CD4-positive, CD25-positive, alpha-beta regulatory T cell (primary cell): ENCODE results near the gene PTBP3. TPM values are rescaled to one million over a fixed set of nuclear protein-coding genes. Genes with fewer than 3 reads are reported as not detected.

Experiments
- ATAC-seq, 2 donors: fragments of 150-1000 bp; cut with Tn5 transposase; one replicate each; pipeline ENCODE4 v1.10.0; 2021; ENCODE audit warnings: low read depth in 2 of 2, moderate number of reproducible peaks in 2 of 2, moderate library complexity in 1 of 2
- DNase-seq, 3 donors: peaks; one replicate each; pipeline versions ENCODE4 v3.0.0 to v3.0.0-alpha.2; 2012 to 2022; ENCODE audit warnings: mixed read lengths in 1 of 3
- H3K27ac ChIP-seq: one replicate; pipeline ENCODE4 v1.7.0; 2013; ENCODE audit warnings: mild to moderate bottlenecking, low read length; ENCODE audit not compliant: insufficient read depth, poor library complexity, severe bottlenecking
- H3K27me3 ChIP-seq: one replicate; pipeline ENCODE4 v1.7.0; 2013; ENCODE audit warnings: low read length; ENCODE audit not compliant: control insufficient read depth, insufficient read depth
- H3K36me3 ChIP-seq: one replicate; pipeline ENCODE4 v1.7.0; 2013; ENCODE audit warnings: mild to moderate bottlenecking, low read length, moderate library complexity; ENCODE audit not compliant: control insufficient read depth, insufficient read depth
- H3K4me1 ChIP-seq: 2 replicates; pipeline ENCODE4 v1.7.0; 2013; ENCODE audit warnings: mild to moderate bottlenecking, low read length; ENCODE audit not compliant: insufficient read depth, control insufficient read depth, poor library complexity, severe bottlenecking
- H3K4me3 ChIP-seq: one replicate; pipeline ENCODE4 v1.7.0; 2013; ENCODE audit warnings: low read depth, mild to moderate bottlenecking, low read length, moderate library complexity
- H3K9me3 ChIP-seq, 2 experiments: 1 replicate in 1 of 2; 2 replicates in 1 of 2; pipeline ENCODE4 v1.7.0; 2013; ENCODE audit warnings: low read length in 2 of 2, mild to moderate bottlenecking in 1 of 2, moderate library complexity in 1 of 2; ENCODE audit not compliant: control insufficient read depth in 2 of 2
- H3K27ac Mint-ChIP-seq, 3 donors: one replicate each; pipeline ENCODE4 v1.8.0; 2020 to 2022; ENCODE audit warnings: mild to moderate bottlenecking in 3 of 3, mixed read lengths in 3 of 3, moderate library complexity in 2 of 3
- H3K27me3 Mint-ChIP-seq: one replicate; pipeline ENCODE4 v1.8.0; 2022; ENCODE audit warnings: mild to moderate bottlenecking, mixed read lengths
- H3K36me3 Mint-ChIP-seq: one replicate; pipeline ENCODE4 v1.8.0; 2020; ENCODE audit warnings: mixed read lengths
- H3K4me1 Mint-ChIP-seq, 4 donors: one replicate each; pipeline ENCODE4 v1.8.0; 2020 to 2022; ENCODE audit warnings: mixed read lengths in 4 of 4, mild to moderate bottlenecking in 1 of 4
- H3K4me3 Mint-ChIP-seq, 4 donors: one replicate each; pipeline ENCODE4 v1.8.0; 2020 to 2022; ENCODE audit warnings: mild to moderate bottlenecking in 4 of 4, mixed read lengths in 4 of 4, moderate library complexity in 3 of 4
- H3K9me3 Mint-ChIP-seq, 7 donors: one replicate each; pipeline ENCODE4 v1.8.0; 2020 to 2022; ENCODE audit warnings: mixed read lengths in 7 of 7, mild to moderate bottlenecking in 3 of 7, moderate library complexity in 2 of 7
- polyA plus RNA-seq, 4 donors: library from polyadenylated mRNA; unstranded; fragments of 300-500 nt; fragmentation: Illumina TruSeq; gene quantifications; one replicate each; pipeline ENCODE4 v1.2.3, GENCODE V29; 2021
- total RNA-seq: library from RNA; stranded (reverse); gene quantifications from one replicate; pipeline ENCODE4 v1.2.3, GENCODE V29; 2022

Gene PTBP3
- total and polyA plus RNA-seq, 5 donors from 2014 or later, result 49.5 to 144 (median 53.3) TPM

DNA sequence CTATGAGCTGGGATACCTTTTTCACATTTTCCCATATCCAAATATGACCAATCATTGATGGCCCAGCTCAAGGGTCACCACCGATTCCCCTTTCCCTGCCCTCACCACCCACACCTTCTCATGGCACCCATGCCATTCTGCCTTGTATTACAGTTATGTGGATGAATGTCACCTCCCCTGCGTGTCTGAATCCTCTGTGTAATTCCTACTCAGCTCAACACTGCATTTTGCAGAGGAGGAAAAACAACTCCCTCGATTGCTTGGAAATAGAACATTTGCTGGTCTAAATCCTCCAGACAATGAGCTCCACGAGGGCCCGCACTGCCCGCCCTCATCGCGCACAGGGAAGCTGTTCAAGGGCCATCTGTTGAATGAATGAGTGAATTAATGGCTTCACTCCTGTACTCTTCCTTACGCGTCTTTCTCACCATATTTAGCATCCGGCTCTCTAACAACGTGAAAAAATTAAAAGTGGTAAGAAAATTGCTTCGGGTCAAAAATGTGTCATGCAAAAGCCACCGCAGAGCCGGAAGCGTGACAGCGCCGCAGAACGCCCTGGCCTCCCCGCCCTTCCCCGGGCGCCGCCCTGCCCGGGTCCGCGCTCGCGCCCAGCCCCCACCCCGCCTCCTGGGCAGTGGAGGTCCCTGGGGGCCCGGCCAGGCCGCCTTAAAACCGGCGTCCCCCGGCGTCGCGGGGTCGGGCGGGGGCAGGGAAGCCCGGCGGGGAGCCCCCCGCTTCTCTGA, 159.0 kb downstream of the PTBP3 start:
- Histone ChIP-seq H3K4me3 (peak overlapping the region; percentile 84), H3K4me1 (peaks cover 36% of the 10 kb centered on the region), H3K27me3 (no peaks in the 10 kb centered on the region), H3K9me3 (no peaks in the 10 kb centered on the region), H3K36me3 (no peaks in the 10 kb centered on the region), H3K27ac (peak overlapping the region; percentile 36)
- Mint-ChIP-seq H3K27me3 (peaks cover 15% of the 10 kb centered on the region), H3K36me3 (peaks cover 8% of the 10 kb centered on the region), H3K4me1 (peaks cover 26 to 69% (median 46%) of the 10 kb centered on the region in 4 donors), H3K4me3 (peak overlapping the region; percentile 82 to 95 (median 92)), H3K9me3 (peaks cover 0 to 1% (median 0%) of the 10 kb centered on the region in 7 donors), H3K27ac (peak overlapping the region; percentile 83 to 97 (median 97))
- peak; percentile 48 to 92 (median 73) for DNase-seq
- peak; percentile 64 to 76 for ATAC-seq

GRCh38 chr9:112173489-112174221, 159.8 kb downstream of the PTBP3 start:
- H3K27ac ChIP-seq, result no peak overlapping the region
- H3K9me3 ChIP-seq, result no peaks in the 10 kb centered on the region
- no peak for ATAC-seq
- Mint-ChIP-seq H3K4me1 (peaks cover 26 to 75% (median 53%) of the 10 kb centered on the region in 4 donors), H3K27ac (peak overlapping the region; percentile 84 to 97 (median 97)), H3K27me3 (peaks cover 15% of the 10 kb centered on the region), H3K36me3 (peaks cover 8% of the 10 kb centered on the region), H3K4me3 (peak overlapping the region; percentile 82 to 95 (median 92)), H3K9me3 (peaks cover 0 to 1% (median 0%) of the 10 kb centered on the region in 7 donors)
- DNase-seq, result no peak
- H3K27me3 ChIP-seq, result no peaks in the 10 kb centered on the region
- peaks cover 36% of the 10 kb centered on the region for H3K4me1 ChIP-seq
- H3K36me3 ChIP-seq, result no peaks in the 10 kb centered on the region
- H3K4me3 ChIP-seq, result peak overlapping the region; percentile 84

DNA sequence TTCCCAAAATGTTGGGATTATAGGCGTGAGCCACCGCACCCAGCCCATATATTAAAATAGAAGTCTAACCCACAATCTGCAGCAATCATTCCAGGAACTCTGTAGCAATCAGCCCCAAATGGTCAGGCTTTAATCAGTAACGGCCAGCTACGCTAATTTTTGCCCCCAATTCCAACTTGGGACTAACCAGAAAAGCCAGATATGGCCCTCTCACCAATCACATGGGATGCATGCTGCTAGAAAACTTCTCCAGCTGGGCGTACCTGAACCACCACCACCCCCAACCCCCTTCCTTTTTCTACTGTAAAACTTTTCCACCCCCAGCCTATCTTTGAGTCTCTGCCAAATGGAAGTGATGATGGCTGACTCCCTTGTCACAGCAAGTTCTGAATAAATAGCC, 162.5 kb downstream of the PTBP3 start:
- no peaks in the 10 kb centered on the region for H3K9me3 ChIP-seq
- peak overlapping the region in 2 of 4 donors; percentile 20 to 21 for H3K4me3 Mint-ChIP-seq
- peaks cover 15 to 65% (median 46%) of the 10 kb centered on the region in 4 donors for H3K4me1 Mint-ChIP-seq
- peaks cover 11% of the 10 kb centered on the region for H3K36me3 Mint-ChIP-seq
- H3K27ac ChIP-seq, result no peak overlapping the region
- no peaks in the 10 kb centered on the region for H3K36me3 ChIP-seq
- H3K27ac Mint-ChIP-seq, result no peak overlapping the region
- H3K4me1 ChIP-seq, result peaks cover 34% of the 10 kb centered on the region
- no peaks in the 10 kb centered on the region for H3K27me3 ChIP-seq
- no peak for DNase-seq
- ATAC-seq, result no peak
- no peak overlapping the region for H3K4me3 ChIP-seq
- H3K27me3 Mint-ChIP-seq, result peaks cover 11% of the 10 kb centered on the region
- H3K9me3 Mint-ChIP-seq, result peaks cover 0 to 1% (median 0%) of the 10 kb centered on the region in 7 donors

GRCh38 chr9:112170235-112170634, 163.2 kb downstream of the PTBP3 start:
- Mint-ChIP-seq H3K27ac (peak overlapping the region in 1 of 3 donors; percentile 56), H3K9me3 (peaks cover 0 to 1% (median 0%) of the 10 kb centered on the region in 7 donors), H3K36me3 (peaks cover 11% of the 10 kb centered on the region), H3K4me1 (peaks cover 14 to 63% (median 41%) of the 10 kb centered on the region in 4 donors), H3K27me3 (peaks cover 6% of the 10 kb centered on the region), H3K4me3 (peak overlapping the region in 1 of 4 donors; percentile 22)
- no peak for ATAC-seq
- Histone ChIP-seq H3K36me3 (no peaks in the 10 kb centered on the region), H3K4me1 (peaks cover 27% of the 10 kb centered on the region), H3K4me3 (no peak overlapping the region), H3K27me3 (no peaks in the 10 kb centered on the region), H3K9me3 (no peaks in the 10 kb centered on the region), H3K27ac (no peak overlapping the region)
- DNase-seq, result no peak

GRCh38 chr9:112169368-112169767, 164.1 kb downstream of the PTBP3 start:
- Mint-ChIP-seq H3K4me1 (peaks cover 13 to 60% (median 38%) of the 10 kb centered on the region in 4 donors), H3K9me3 (peaks cover 0 to under 1% (median 0%) of the 10 kb centered on the region in 7 donors), H3K36me3 (peaks cover 11% of the 10 kb centered on the region), H3K27me3 (peaks cover 4% of the 10 kb centered on the region), H3K4me3 (peak overlapping the region in 1 of 4 donors; percentile 16), H3K27ac (no peak overlapping the region)
- ATAC-seq (no peak), DNase-seq (no peak)
- no peaks in the 10 kb centered on the region for H3K36me3 ChIP-seq
- H3K27ac ChIP-seq, result no peak overlapping the region
- no peak overlapping the region for H3K4me3 ChIP-seq
- no peaks in the 10 kb centered on the region for H3K9me3 ChIP-seq
- no peaks in the 10 kb centered on the region for H3K27me3 ChIP-seq
- H3K4me1 ChIP-seq, result peaks cover 21% of the 10 kb centered on the region

DNA sequence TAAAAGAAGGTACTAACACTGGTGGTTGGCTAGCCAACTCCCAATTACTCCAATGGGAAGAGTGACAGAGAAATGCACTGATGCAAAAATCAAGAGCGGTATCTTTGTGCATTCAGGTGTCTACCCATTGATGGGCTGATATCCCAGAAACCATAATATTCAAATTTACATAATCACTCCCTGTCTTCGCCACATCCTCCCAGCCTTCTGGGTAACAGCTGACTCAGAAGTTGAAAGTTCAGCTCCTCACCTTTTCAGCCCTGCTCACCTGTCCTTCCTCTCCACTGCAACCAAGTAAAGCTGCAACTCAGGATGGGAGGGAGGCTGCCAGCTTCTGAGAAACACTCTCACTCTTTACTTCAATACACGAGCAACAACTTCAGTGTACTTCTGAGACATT, 165.2 kb downstream of the PTBP3 start:
- no peak overlapping the region for H3K27ac ChIP-seq

More for the DNA sequence above, 165.2 kb downstream of the PTBP3 start:
- Histone ChIP-seq H3K4me1 (peaks cover 9% of the 10 kb centered on the region), H3K36me3 (no peaks in the 10 kb centered on the region), H3K4me3 (no peak overlapping the region), H3K9me3 (no peaks in the 10 kb centered on the region), H3K27me3 (no peaks in the 10 kb centered on the region)
- Mint-ChIP-seq H3K27me3 (no peaks in the 10 kb centered on the region), H3K4me3 (peak overlapping the region in 1 of 4 donors; percentile 13), H3K4me1 (peaks cover 8 to 49% (median 31%) of the 10 kb centered on the region in 4 donors), H3K27ac (peak overlapping the region; percentile 25 to 75 (median 59)), H3K9me3 (no peaks in the 10 kb centered on the region), H3K36me3 (peaks cover 11% of the 10 kb centered on the region)
- peak in 1 of 3 donors; percentile 75 for DNase-seq
- peak; percentile 43 to 62 for ATAC-seq
